Measurements from ENCODE around the gene FAM163B. TPM values are rescaled to one million over a fixed set of nuclear protein-coding genes. Genes with fewer than 3 reads are reported as not detected.

FAM163B gene
- total RNA-seq, 1 donor from 2014 or later: not detected

DNA sequence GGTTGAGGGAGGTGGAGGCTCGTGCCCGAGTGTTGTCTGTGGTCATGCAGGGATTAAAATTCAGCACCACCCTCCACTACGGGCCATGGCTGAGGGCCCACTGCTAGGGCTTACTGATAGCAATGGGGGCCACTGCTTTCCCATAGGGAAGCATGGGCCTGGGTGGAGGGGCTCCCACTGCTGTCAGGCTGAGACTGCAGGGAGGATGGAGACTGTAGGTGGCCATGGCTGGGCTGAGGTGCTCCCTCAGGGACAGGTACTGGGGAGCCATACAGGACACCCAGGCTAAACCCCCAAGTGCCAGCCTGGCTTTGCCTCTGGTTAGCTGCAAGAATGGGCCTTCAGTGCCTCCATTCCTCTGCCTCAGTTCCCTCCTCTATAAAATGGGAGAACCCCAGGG is 26.1 kb downstream of the FAM163B start:
- H3K36me3 Mint-ChIP-seq (ENCODE audit: low read depth, unreplicated experiment): peaks cover 8% of the 10 kb centered on the region
- no peak overlapping the region for H3K4me3 Mint-ChIP-seq (ENCODE audit: unreplicated experiment)
- peaks cover 22% of the 10 kb centered on the region for H3K4me1 Mint-ChIP-seq (ENCODE audit: unreplicated experiment)
- H3K27ac Mint-ChIP-seq (ENCODE audit: unreplicated experiment): no peak overlapping the region
- TF ChIP-seq, protein P1, sequence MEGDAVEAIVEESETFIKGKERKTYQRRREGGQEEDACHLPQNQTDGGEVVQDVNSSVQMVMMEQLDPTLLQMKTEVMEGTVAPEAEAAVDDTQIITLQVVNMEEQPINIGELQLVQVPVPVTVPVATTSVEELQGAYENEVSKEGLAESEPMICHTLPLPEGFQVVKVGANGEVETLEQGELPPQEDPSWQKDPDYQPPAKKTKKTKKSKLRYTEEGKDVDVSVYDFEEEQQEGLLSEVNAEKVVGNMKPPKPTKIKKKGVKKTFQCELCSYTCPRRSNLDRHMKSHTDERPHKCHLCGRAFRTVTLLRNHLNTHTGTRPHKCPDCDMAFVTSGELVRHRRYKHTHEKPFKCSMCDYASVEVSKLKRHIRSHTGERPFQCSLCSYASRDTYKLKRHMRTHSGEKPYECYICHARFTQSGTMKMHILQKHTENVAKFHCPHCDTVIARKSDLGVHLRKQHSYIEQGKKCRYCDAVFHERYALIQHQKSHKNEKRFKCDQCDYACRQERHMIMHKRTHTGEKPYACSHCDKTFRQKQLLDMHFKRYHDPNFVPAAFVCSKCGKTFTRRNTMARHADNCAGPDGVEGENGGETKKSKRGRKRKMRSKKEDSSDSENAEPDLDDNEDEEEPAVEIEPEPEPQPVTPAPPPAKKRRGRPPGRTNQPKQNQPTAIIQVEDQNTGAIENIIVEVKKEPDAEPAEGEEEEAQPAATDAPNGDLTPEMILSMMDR (IDR thresholded peaks at IDR 0.05; ENCODE audit: unreplicated experiment): no peak
- H3K27me3 Mint-ChIP-seq (ENCODE audit: unreplicated experiment): peaks cover 3% of the 10 kb centered on the region
- H3K9me3 Mint-ChIP-seq (ENCODE audit: unreplicated experiment): no peaks in the 10 kb centered on the region
- no peak for DNase-seq (ENCODE audit: low spot score)

DNA sequence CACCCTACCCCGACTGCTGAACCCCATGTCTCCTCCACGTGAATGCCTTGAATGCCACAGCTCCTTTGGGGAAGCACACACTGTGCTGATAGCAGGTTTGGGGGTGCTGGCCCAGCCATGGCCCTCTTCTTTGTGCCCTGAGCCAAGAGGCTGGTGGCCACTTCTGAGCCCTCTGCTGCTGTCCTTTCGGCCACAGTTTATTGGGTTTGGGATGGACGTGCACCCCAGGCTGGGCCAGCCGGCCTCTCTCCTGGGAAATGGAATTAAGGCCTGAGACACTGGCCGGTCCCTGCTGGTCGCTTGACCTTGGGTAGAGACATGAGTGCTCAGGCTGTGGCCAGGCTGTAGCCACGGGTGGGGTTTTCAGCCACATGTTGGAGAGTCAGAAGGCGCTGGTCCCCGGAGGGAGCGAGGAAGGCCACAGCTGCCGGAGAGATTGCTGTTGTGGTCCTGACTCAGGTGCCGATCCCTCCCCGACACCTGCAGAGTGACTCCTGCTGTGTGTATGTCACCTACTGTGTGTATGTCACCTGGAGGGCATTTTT is 26.6 kb downstream of the FAM163B start:
- Mint-ChIP-seq H3K9me3 (ENCODE audit: unreplicated experiment) (no peaks in the 10 kb centered on the region), H3K27me3 (ENCODE audit: unreplicated experiment) (peaks cover 3% of the 10 kb centered on the region), H3K27ac (ENCODE audit: unreplicated experiment) (no peak overlapping the region), H3K4me1 (ENCODE audit: unreplicated experiment) (peaks cover 25% of the 10 kb centered on the region), H3K4me3 (ENCODE audit: unreplicated experiment) (no peak overlapping the region), H3K36me3 (ENCODE audit: low read depth, unreplicated experiment) (peaks cover 8% of the 10 kb centered on the region)
- TF ChIP-seq, protein P1 (IDR thresholded peaks at IDR 0.05; ENCODE audit: unreplicated experiment): no peak
- no peak for DNase-seq (ENCODE audit: low spot score)

DNA sequence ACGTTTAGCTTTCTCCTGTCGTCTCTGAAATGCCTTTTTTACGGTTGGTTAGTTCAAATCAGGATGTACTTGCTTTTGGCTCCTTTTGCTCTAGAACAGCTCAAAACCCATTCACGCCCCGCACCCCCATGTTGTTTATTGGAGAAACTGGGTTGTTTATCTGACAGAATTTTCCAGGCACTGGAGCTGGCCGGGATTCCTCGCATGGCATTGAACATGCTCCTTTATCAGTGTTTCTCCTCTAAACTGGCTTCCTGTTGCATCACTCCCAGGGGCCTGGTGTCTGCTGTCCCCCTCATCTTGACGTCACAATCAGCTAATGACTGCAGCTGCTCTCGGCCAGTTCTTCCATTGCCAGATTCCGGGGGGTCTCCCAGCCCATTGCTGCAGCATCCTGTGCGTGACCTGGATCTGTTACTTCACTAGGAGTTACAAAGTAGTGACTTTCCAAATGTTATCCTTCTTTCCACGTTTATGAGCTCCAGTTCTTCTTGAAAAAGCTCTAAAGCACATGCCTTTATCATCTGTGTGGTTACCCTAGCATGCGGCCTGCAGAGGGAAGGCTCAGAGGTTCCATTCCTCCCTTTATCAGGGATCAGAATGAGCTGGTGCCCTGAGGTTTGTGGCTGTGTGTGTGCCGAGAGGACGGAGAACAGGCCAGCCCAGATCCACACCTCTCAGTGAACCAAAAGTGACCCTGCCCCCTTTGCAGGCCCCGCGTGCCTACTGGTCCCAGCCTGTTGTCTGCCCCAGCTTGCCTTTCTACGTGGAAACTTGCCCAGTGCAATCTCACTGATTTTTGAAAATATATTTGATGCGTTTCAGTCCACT is 27.5 kb downstream of the FAM163B start:
- Mint-ChIP-seq H3K4me3 (ENCODE audit: unreplicated experiment) (no peak overlapping the region), H3K27ac (ENCODE audit: unreplicated experiment) (no peak overlapping the region), H3K27me3 (ENCODE audit: unreplicated experiment) (peaks cover 3% of the 10 kb centered on the region), H3K9me3 (ENCODE audit: unreplicated experiment) (no peaks in the 10 kb centered on the region), H3K4me1 (ENCODE audit: unreplicated experiment) (peaks cover 29% of the 10 kb centered on the region), H3K36me3 (ENCODE audit: low read depth, unreplicated experiment) (peaks cover 8% of the 10 kb centered on the region)
- no peak for DNase-seq (ENCODE audit: low spot score)
- TF ChIP-seq, protein P1 (IDR thresholded peaks at IDR 0.05; ENCODE audit: unreplicated experiment): no peak

DNA sequence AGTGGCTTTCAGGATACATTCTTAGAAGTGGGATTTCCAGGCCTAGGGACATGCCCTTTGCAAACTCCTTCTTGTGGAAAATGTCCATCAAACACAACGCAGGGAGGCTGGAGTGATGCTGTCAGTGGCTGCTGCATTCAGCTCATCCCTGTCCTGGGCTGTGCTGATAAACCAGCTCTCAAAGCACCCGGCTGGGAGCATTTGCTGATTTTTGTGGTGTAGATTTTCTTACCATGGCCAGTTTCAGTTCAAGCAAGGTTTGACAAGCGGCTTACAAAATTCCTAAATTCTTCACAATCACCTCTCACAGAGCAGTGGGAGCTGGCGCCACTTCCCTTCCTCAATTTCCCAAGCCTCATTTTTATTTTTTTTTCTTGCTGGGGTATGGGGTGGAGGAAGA is 28.2 kb downstream of the FAM163B start:
- TF ChIP-seq, protein P1 (IDR thresholded peaks at IDR 0.05; ENCODE audit: unreplicated experiment): no peak
- H3K9me3 Mint-ChIP-seq (ENCODE audit: unreplicated experiment): no peaks in the 10 kb centered on the region
- H3K27ac Mint-ChIP-seq (ENCODE audit: unreplicated experiment): no peak overlapping the region
- no peak for DNase-seq (ENCODE audit: low spot score)
- peaks cover 33% of the 10 kb centered on the region for H3K4me1 Mint-ChIP-seq (ENCODE audit: unreplicated experiment)
- H3K27me3 Mint-ChIP-seq (ENCODE audit: unreplicated experiment): peaks cover 3% of the 10 kb centered on the region
- no peak overlapping the region for H3K4me3 Mint-ChIP-seq (ENCODE audit: unreplicated experiment)
- H3K36me3 Mint-ChIP-seq (ENCODE audit: low read depth, unreplicated experiment): peaks cover 8% of the 10 kb centered on the region

DNA sequence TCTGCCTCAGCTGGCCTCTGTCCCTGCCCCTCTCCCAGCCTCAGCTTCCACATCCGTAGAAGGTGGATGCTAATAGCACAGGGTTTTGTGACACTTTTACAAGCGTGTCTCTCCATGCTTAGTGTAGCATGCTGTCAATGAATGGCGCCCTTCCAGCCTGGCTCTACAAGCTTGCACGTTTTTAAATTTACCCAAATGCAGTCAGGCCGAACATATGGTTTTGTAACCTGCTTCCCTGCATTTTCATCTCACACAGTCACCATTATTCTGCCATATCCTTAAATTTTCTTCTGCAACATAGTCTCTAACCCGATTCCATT is 28.8 kb downstream of the FAM163B start:
- Mint-ChIP-seq H3K36me3 (ENCODE audit: low read depth, unreplicated experiment) (peaks cover 8% of the 10 kb centered on the region), H3K4me3 (ENCODE audit: unreplicated experiment) (peak overlapping the region; percentile 13), H3K4me1 (ENCODE audit: unreplicated experiment) (peaks cover 38% of the 10 kb centered on the region), H3K27ac (ENCODE audit: unreplicated experiment) (no peak overlapping the region), H3K9me3 (ENCODE audit: unreplicated experiment) (no peaks in the 10 kb centered on the region), H3K27me3 (ENCODE audit: unreplicated experiment) (peaks cover 6% of the 10 kb centered on the region)
- TF ChIP-seq, protein P1 (IDR thresholded peaks at IDR 0.05; ENCODE audit: unreplicated experiment): no peak
- DNase-seq (ENCODE audit: low spot score): no peak

Measured in endothelial cell (in vitro differentiated cells).